HG02885 (cell line): ENCODE results near the gene GNPTG.

ENCODE experiments used
- ATAC-seq: cut with Tn5 transposase; IDR thresholded peaks from one replicate; pipeline ENCODE4 v1.9.1; 2021; ENCODE audit warnings: mild to moderate bottlenecking; ENCODE audit not compliant: unreplicated experiment, poor library complexity

Gene GNPTG

DNA sequence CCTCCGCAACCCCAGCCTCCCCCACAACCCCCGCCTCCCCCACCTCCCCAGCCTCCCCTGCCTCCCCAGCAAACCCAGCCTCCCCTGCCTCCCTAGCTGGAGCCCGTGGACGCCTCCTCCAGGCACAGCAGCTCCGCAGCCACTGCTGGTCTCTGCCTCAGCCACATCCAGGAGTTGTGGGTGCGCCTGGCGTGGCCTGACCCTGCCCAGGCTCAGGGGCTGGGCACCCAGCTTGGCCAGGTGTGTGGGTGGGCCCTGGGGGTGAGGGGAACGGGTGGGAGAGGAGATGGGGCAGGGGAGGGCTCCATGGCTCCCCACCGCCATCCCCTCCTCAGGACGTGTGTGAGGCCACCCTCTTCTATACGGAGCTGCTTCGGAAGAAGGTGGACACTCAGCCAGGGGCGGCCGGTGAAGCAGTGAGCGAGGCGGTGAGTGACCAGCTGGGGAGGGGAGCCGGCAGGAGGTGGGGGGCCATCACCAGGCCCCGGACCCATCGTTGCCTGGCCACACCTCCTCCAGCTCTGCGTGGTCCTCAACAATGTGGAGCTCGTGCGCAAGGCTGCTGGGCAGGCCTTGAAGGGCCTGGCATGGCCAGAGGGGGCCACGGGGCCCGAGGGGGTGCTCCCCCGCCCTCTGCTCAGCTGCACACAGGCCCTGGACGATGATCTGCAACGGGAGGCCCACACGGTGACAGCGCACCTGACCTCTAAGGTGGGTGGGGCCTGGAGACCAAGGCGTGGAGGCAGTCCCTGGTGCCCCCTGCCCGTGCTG, 5.9 kb upstream of the GNPTG start:
- ATAC-seq = no peak

DNA sequence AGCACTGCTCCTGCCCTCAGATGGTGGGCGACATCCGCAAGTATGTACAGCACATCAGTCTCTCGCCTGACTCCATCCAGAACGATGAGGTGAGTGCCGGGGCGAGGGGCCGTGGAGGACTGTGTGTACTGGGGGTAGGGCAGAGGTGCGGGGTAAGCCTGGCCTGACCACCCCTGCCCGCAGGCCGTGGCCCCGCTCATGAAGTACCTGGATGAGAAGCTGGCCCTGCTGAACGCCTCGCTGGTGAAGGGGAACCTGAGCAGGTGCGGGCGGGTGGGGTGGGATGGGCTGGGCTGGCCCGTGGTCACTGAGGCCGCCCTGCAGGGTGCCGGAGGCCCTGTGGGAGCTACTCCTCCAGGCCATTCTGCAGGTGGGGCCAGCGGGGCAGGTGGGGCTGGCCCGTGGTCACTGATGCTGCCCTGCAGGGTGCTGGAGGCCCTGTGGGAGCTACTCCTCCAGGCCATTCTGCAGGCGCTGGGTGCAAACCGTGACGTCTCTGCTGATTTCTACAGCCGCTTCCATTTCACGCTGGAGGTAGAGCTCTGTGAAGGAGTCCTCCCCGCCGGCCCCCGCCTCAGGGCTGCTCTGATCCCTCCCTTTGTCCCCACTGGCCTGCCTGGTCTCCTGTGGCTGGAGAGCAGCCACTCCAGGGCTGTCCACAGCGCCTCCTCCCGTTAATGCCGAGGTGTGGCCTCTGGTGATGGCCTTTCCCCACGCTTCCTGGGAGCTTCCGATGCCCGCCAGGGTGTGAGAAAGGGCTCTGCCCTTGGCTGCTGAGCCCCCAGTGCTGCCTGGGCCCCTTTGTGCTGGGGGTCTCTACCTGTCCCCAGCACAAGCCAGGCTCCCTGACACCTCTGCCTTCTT, 5.1 kb upstream of the GNPTG start:
- ATAC-seq = no peak

DNA sequence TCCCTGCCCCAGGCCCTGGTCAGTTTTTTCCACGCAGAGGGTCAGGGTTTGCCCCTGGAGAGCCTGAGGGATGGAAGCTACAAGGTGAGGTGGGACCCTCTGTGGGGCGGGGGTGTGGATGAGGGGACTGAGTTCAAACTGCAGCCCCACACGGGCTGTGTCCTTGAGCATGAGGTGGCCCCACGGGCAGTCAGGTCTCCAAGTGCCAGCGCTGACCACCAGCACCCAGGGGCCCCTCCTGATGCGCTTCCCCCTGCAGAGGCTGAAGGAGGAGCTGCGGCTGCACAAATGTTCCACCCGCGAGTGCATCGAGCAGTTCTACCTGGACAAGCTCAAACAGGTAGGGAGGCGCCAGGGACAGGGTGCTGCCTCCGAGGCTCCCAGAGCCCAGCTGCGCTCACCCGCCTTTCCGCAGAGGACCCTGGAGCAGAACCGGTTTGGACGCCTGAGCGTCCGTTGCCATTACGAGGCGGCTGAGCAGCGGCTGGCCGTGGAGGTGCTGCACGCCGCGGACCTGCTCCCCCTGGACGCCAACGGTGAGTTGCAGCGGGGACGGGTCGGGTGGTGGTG, 4.4 kb upstream of the GNPTG start:
- no peak for ATAC-seq

DNA sequence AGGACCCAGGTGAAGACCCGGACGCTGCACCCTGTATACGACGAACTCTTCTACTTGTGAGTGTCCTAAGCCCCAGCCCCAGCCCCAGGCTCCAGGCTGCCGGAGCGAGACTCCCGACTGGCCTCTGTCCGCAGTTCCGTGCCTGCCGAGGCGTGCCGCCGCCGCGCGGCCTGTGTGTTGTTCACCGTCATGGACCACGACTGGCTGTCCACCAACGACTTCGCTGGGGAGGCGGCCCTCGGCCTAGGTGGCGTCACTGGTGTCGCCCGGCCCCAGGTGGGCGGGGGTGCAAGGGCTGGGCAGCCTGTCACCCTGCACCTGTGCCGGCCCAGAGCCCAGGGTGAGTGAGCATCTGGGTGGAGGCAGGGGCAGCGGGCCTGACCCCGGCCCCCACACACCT, 3.8 kb upstream of the GNPTG start:
- no peak for ATAC-seq

DNA sequence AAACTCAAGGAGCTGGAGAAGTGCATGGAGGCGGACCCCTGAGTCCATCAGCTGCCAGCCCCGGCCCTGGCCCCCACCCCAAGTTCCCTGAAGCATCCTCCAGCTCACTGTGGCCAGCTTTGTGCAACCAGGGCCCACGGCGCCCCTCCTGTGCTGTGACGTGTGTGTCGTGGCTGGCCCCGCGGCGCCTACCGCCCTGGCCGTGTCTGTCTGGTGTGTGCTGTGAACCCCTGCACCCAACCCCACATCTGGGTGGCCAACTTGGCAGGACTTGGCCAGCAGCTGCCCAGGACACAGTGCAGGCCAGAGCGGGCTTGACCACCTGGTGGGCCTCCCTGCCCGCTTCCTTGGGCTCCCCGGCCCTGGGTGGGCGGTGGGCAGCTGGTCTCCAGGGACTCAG, 3.3 kb upstream of the GNPTG start:
- no peak for ATAC-seq

DNA sequence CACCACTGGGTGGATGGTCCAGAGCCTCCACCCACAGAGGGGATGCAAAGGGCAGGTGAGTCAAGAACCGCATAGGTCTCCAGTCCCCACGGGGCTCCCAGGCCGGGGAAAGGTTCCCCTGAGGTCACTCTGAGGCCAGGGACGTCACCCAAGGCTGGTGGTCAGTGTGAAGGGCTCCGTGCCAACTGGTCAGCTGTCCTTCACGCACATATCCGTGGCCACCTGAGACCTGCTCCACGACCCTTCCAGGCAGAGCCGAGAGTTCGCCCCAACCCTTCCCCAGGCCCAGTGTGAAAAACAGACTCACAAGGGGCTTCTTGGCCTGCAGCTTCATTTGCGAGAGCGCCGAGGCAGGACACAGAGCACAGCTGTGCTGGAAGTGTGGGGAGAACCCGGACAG, 2.8 kb upstream of the GNPTG start:
- no peak for ATAC-seq

DNA sequence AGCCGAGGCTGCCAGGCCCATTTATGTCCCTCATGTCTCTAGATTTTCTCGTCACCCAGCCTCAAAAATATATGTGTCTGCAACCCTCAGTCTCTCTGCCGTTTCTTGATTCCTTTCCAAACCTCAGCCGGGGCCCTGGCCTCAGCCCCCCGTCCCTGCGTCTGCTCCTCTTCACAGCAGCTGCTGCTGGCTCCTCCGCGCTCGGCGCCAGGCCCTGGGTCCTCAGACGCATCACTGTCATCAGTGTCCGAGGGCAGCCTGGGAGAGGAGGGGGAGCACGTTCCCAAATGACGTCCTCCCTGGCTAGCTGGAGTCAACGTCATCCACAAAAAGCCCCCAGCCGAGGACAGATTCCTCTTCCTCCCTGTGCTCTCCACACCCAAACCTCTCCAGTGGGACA, 2.4 kb upstream of the GNPTG start:
- ATAC-seq = no peak

DNA sequence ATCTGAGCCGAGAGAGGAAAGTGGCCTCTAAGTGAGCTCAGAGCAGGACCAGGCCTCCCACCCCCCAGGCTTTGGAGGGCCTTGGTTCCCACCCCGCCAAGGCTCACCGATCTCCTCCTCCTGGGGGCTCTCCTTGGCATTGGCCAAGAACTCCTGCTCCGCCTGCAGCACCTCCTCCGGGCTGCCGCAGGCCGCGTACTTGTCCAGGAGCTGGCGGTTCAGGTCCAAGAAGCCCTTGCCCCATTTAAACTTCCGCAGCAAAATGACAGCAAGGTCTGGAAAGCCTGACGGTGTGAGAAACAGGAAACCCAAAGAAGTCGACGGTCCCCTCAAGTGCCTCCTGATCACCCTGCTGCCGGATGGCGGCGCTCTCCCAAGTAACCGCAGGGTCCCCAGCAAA, 1.8 kb upstream of the GNPTG start:
- ATAC-seq = no peak

DNA sequence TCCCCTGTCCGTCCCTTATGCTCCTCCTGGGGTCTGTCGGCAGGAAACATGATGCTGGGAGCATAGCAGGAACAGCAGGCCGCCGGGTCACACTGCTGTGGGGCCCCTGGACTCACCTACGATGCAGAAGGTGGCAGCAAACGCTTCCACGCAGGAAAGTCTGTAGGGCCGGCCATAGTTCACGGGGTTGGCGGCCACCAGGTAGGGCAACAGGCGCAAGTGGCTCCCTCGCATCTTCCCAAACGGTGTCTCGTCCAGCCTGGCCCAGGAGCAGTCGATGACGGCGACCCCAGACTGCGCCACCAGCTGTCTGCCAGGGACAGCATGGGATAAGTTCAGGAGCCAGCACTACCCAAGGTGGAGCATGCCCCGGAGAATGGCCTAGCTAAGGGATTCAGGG, 1.0 kb upstream of the GNPTG start:
- ATAC-seq = no peak

DNA sequence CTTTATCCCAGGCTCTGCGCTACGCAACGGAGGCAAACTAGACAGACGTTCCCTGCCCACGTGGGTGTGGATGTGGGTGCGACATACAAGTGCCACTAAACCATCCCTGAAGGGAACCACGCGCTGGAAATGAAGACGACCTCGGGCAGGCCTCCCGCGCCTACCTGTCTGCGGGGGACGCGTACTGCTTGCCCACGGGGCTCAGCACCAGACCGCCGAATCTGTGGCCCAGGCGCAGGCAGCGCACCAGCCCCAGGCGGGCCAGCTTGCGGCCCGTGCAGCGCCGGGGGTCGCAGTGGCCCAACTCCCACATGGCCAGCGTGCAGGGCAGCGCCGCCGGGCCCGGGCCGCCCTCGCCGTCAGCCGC, 533 bp upstream of the GNPTG start:
- ATAC-seq = no peak

DNA sequence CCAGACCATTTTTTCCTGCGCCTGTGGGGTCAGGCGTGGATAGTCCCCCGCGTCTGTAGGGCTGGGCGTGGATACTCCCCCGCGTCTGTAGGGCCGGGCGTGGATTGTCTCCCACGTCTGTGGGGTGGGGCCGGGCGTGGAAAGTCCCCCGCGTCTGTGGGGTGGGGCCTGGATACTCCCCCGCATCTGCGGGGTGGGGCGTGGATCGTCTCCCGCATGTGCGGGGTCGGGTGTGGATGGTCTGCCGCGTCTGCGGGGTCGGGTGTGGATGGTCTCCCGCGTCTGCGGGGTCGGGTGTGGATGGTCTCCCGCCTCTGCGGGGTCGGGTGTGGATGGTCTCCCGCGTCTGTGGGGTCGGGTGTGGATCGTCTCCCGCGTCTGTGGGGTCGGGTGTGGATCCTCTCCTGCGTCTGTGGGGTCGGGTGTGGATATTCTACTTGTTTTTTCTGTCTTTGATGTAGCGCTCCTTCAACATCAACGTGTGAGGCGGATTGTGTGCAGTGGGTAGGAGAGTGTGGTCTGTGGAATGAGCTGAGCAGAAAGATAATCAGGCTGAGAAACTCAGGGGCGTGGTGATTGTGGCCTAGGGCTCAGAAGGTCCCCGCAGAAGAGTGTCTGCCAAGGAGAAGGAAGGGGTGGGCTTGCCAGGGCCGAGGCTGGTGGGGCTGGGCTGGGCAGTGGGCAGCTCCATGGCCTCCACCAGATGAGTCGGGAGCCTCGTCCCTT, 3.2 kb downstream of the GNPTG start:
- ATAC-seq = no peak

DNA sequence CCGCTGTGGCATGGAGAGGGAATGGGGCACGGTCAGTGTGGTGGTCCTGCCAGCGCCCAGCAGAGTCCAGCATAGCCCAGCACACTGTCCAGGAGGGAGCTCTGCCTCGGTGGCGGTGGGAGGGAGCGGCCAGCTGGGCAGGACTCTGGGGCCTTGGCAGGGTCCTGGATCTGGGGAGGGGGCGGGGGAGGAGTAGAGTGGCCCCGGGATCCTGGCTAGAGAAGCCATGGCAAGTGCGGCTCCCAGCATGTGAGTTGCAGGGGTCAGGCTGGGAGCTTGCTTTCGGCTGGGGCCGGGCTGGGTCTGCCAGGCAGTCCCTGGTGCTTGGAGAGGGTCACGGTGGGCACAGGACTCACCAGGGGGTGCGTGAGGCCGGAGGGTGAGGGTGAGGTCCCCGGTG, 3.9 kb downstream of the GNPTG start:
- ATAC-seq = no peak

DNA sequence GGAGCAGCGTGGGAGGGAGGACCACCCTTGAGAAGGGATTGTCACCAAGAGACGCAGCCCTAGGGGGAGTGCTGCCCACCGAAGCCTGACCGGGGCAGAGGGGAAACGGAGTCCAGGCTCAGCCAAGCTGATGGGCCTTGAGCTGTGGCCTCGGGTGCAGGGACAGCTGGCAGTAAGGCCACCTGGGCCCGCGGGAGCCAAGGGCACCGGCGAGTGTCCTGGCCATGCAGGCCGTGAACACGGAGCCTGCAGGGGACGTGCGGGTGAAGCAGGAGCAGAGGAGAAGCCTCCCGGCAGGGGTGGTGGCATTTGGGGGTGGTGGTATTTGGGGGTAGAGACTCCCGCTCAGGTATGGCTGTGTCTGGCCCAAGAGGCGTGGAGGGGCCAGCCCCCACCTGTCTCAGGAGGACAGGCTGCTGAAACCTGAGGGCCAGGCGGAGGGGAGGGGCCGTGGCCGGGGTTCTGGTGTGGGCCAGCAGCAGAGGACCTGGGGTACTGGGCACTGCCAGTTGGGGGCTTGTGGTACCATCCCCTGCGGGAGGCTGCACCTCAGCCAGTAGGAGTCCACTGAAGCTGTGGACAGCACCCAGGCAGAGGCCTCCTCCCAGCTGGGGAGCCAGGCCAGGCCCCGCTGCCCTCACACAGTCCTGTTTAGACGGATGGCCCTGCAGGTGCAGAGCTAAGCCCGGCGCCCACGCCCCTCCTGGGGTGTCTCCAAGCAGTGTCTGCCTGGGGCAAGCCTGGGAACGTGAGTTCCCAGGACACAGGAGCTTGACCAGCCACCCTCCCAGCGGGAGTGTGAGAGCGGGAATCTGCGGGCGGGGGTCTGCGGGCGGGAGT, 4.5 kb downstream of the GNPTG start:
- ATAC-seq = no peak

DNA sequence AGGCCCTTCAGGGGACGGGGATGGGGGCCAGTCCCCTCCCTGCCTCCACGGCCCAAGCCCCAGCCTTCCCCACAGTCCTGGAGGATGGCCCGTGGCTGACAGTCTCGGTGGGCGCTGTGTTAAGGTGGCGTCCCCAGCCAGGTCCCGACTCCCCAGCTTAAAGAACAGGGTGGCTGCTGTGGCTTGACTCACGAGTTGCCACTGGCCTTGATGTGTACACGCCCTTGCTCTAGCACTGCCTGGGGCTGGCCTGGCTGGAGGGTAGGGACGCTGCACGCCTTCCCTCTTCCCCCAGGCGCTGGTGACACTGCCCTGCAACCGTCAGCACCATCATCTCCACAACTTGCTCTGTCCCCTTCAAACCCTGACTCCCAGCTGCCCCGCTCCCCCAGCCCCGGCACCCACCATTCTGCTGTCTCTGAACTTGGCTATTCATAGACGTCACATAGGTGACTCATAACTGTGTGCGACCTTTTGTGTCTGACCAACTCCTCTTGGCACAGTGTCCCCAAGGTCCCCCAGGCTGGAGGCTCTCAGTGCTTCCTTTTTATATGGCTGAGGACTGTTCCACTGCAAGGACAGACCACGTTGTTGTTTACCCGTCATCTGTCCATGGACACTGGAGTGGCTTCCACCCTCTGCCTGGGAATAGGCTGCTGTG, 6.3 kb downstream of the GNPTG start:
- no peak for ATAC-seq

DNA sequence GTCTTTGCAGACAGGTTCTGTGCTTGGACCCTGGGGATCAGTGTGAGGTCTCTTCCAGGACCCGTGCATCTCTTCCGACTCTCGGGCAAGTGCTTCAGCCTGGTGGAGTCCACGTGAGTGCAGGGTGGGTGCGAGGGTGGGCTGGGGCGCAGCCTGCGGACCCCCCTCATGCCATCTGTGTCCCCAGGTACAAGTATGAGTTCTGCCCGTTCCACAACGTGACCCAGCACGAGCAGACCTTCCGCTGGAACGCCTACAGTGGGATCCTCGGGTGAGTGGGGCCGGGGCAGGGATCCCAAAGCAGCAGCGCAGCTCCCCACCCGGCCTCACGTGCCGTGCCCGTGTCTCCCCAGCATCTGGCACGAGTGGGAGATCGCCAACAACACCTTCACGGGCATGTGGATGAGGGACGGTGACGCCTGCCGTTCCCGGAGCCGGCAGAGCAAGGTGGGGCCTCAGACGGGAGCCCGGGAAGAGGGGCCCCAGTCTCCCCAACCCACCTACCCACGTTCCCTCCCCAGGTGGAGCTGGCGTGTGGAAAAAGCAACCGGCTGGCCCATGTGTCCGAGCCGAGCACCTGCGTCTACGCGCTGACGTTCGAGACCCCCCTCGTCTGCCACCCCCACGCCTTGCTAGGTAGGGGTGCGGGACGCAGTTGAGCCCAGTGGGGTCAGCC, 10.1 kb downstream of the GNPTG start:
- ATAC-seq = no peak

DNA sequence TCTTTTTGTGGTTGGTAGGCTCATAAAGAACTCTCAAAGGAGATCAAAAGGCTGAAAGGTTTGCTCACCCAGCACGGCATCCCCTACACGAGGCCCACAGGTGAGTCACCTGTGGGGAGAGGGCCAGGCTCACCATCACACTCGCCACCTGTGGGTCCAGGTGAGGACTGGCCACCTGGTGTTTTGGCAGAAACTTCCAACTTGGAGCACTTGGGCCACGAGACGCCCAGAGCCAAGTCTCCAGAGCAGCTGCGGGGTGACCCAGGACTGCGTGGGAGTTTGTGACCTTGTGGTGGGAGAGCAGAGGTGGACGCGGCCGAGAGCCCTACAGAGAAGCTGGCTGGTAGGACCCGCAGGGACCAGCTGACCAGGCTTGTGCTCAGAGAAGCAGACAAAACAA, 11.1 kb downstream of the GNPTG start:
- no peak for ATAC-seq

DNA sequence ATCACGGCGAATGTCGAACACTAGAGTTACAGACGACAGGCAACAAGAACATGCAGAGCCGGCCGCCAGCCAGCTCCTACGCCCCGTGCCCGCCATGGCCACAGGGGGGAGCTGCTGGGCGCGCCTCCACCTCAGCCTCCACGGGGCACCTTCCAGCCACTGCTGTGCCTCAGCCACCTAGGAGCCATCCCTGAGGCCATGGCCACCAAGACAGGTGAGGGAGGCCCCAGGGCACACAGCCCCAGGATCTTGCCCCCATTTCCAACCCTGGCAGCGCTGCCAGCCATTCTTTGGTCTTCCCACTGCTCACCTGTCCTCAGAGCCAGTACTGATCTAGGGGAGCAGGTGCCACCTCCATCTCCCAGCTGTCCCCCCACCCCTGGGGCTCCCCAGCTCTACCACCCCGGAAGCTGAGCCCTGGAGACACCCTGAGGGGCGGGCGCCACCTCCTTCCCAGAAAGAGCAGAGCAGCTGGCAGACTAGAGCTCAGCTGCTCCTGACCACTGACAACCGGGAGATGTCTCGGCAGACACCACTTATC, 11.8 kb downstream of the GNPTG start:
- ATAC-seq = peak; percentile 54

DNA sequence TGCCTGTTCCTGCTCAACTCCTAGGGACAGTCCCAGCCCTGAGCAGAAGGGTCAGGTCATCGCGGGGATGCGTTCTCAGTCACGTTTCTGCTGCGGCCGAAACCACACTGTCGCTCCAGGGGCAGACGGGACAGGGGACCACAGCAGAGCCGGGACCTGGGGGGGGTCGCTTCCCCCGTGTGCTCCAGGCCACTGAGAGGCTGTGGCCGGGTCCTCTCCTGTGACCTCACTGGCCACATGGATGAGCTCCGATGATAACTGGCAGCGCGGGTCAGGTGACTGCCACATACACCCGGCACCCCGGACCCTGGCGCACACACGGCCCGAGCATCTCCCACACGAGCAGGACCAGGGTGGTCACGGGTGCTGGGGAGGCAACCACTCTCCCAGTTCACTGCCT, 12.8 kb downstream of the GNPTG start:
- no peak for ATAC-seq
